GM12875 (cell line): Measurements from ENCODE around the gene SHROOM3.

Source experiments
- H3K4me3 ChIP-seq: one replicate; pipeline ENCODE4 v1.5.1; 2011; ENCODE audit warnings: low read depth, low read length, control low read depth
- TF ChIP-seq, protein P1 (sequence below): IDR thresholded peaks from 2 replicates; pipeline ENCODE4 v1.5.1; 2011; ENCODE audit warnings: low read depth, mild to moderate bottlenecking, control low read depth, inconsistent platforms, low read length, moderate library complexity, borderline replicate concordance; ENCODE audit not compliant: insufficient read depth

The SHROOM3 gene

GRCh38 chr4:76781698-76782595 lies 346.9 kb downstream of the SHROOM3 start:
- TF ChIP-seq, protein P1, sequence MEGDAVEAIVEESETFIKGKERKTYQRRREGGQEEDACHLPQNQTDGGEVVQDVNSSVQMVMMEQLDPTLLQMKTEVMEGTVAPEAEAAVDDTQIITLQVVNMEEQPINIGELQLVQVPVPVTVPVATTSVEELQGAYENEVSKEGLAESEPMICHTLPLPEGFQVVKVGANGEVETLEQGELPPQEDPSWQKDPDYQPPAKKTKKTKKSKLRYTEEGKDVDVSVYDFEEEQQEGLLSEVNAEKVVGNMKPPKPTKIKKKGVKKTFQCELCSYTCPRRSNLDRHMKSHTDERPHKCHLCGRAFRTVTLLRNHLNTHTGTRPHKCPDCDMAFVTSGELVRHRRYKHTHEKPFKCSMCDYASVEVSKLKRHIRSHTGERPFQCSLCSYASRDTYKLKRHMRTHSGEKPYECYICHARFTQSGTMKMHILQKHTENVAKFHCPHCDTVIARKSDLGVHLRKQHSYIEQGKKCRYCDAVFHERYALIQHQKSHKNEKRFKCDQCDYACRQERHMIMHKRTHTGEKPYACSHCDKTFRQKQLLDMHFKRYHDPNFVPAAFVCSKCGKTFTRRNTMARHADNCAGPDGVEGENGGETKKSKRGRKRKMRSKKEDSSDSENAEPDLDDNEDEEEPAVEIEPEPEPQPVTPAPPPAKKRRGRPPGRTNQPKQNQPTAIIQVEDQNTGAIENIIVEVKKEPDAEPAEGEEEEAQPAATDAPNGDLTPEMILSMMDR: no peak
- no peak overlapping the region for H3K4me3 ChIP-seq

- H3K4me3 ChIP-seq: no peak overlapping the region
Observed at GRCh38 chr4:76782837-76783236, 347.8 kb downstream of the SHROOM3 start.

DNA sequence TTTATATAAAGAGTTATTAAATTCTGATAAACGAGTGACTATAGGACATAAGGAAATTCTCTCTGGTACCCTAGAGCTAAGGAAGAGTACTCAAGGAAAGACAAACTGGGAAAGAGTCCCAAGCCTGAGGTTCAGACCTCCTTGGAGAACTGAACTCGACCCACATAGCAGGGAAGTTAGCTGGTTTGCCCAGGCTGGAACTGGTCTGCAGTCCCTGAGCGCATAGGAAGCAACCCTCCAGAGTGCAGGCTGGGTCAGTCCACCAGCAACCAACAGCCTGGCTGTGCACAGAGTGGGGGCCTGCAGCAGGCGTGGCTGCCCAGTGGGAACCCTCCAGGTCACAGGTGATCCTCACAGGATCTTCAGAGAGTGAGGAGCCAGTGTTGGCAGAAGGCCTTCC lies 348.8 kb downstream of the SHROOM3 start:
- no peak overlapping the region for H3K4me3 ChIP-seq
- TF ChIP-seq, protein P1: no peak

More at GRCh38 chr4:76782837-76783236, 347.8 kb downstream of the SHROOM3 start:
- TF ChIP-seq, protein P1: no peak

DNA sequence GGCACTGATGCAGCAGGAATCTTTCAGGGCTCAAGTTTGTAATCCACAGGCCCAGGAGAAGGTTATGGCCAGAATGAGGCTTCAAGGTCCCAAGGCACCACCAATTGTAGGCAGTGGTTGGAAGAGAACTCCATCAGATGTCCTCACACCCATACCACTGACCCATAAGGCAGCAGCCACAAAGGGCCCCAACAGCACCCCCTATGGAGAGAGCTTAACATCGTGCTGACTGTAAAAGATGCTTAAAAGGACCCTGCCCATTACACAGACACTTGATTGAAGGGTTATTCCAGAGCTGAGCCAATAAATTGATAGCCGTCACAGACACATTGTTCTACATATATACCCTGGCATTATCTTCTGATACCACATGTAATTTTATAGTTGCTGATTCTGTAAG lies 349.2 kb downstream of the SHROOM3 start:
- H3K4me3 ChIP-seq: no peak overlapping the region
- TF ChIP-seq, protein P1: peak; percentile 24; the same call in 1 of the 2 replicates

DNA sequence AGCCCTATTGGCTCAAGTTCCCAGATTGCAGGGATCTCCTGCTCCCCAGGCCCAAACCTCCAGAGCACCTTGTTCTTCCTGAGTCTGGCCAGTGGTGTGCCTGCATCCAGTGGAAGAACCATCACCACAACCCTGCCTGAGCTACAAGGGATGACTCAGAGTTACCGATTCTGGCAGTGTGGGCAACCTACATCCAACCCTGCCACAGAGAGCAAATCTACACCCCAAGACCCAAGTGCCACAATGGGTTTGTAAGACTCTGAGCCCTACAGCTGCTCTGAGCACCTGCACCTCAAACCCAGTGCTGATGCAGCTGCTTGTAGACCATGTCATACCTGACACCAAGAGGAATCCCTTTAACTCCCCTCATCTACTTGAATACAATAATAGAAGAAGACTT lies 352.9 kb downstream of the SHROOM3 start:
- no peak overlapping the region for H3K4me3 ChIP-seq

DNA sequence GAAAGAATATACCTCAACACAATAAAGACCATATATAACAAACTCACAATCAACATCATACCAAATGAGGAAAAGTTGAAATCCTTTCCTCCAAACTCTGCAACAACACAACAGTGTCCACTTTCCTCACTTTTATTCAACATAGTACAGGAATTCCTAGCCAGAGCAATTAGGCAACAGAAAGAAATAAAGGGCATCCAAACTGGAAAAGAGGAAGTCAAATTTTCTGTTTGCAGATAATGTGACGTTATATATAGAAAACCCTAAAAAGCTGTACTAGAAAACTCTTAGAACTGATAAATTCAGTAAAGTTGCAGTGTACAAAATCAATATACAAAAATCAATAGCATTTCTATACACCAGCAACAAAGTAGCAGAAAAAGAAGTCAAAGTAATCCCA lies 355.3 kb downstream of the SHROOM3 start:
- H3K4me3 ChIP-seq: no peak overlapping the region
- TF ChIP-seq, protein P1: no peak

More for the DNA sequence above, 352.9 kb downstream of the SHROOM3 start:
- TF ChIP-seq, protein P1: no peak

GRCh38 chr4:76791479-76791878 lies 356.4 kb downstream of the SHROOM3 start:
- TF ChIP-seq, protein P1: no peak
- H3K4me3 ChIP-seq: no peak overlapping the region
